ENCODE measurements around the gene UBL3. TPM values are rescaled to one million over a fixed set of nuclear protein-coding genes. Genes with fewer than 3 reads are reported as not detected.

The UBL3 gene
- polyA plus RNA-seq, 1 donor (not counting 4 experiments of a cell fraction or from before 2014, with no cell fraction given): 10.5 TPM

- H4K20me1 ChIP-seq (ENCODE audit: control insufficient read depth, extremely low read depth, insufficient read depth, low read length): no peaks in the 10 kb centered on the region
- no peak overlapping the region for H2AFZ ChIP-seq (ENCODE audit: control insufficient read depth, low read length)
- no peaks in the 10 kb centered on the region for H3K27me3 ChIP-seq (ENCODE audit: control insufficient read depth, extremely low read depth, insufficient read depth, low read length)
- H3K36me3 ChIP-seq (ENCODE audit: control insufficient read depth in 2 of 2, extremely low read depth in 1 of 2, insufficient read depth in 2 of 2, low read length in 2 of 2): no peaks in the 10 kb centered on the region
- H3K9me1 ChIP-seq (ENCODE audit: control insufficient read depth, extremely low read depth, insufficient read depth, low read length): no peaks in the 10 kb centered on the region
- FAIRE-seq (no peak), DNase-seq (ENCODE audit: low read depth, low spot score) (no peak)
- H3K4me3 ChIP-seq (ENCODE audit: control insufficient read depth in 2 of 3, extremely low read depth in 1 of 3, insufficient read depth in 2 of 3, low read depth in 1 of 3, low read length in 3 of 3): no peak overlapping the region
- H3K4me1 ChIP-seq (ENCODE audit: control insufficient read depth, extremely low read depth, insufficient read depth, low read length): no peaks in the 10 kb centered on the region
- no peak overlapping the region for H3K4me2 ChIP-seq (ENCODE audit: control insufficient read depth, extremely low read depth, insufficient read depth, low read depth, low read length)
- no peak overlapping the region for H3K9ac ChIP-seq (ENCODE audit: control insufficient read depth, extremely low read depth, insufficient read depth, low read length)
- H3K79me2 ChIP-seq (ENCODE audit: control insufficient read depth, insufficient read depth, low read length): no peaks in the 10 kb centered on the region
- dilution Hi-C loops (cut with MboI; ENCODE audit: extremely low pct_ligation_motif_present, low sequenced_read_pairs): no loop called here
- no peak overlapping the region for H3K27ac ChIP-seq (ENCODE audit: control insufficient read depth, insufficient read depth, low read length)
- H3K9me3 ChIP-seq (ENCODE audit: control insufficient read depth, low read depth, low read length): no peaks in the 10 kb centered on the region
- TF ChIP-seq EZH2 (IDR thresholded peaks at IDR 0.05; ENCODE audit: low read length) (no peak), CTCF (optimal IDR thresholded peaks at IDR 0.05 in 1 of 3, IDR thresholded peaks at IDR 0.05 in 1 of 3, conservative IDR thresholded peaks at IDR 0.05 in 1 of 3; ENCODE audit: extremely low read depth in 1 of 3, insufficient read depth in 2 of 3, low read length in 3 of 3) (no peak)
These were observed 27.7 kb upstream of the UBL3 start for GRCh38 chr13:29878101-29878500.

GRCh38 chr13:29877456-29878078 lies 27.1 kb upstream of the UBL3 start:
- no peaks in the 10 kb centered on the region for H3K36me3 ChIP-seq (ENCODE audit: control insufficient read depth in 2 of 2, extremely low read depth in 1 of 2, insufficient read depth in 2 of 2, low read length in 2 of 2)
- no peak overlapping the region for H3K9ac ChIP-seq (ENCODE audit: control insufficient read depth, extremely low read depth, insufficient read depth, low read length)
- dilution Hi-C loops (cut with MboI; ENCODE audit: extremely low pct_ligation_motif_present, low sequenced_read_pairs): no loop called here
- H3K9me1 ChIP-seq (ENCODE audit: control insufficient read depth, extremely low read depth, insufficient read depth, low read length): no peaks in the 10 kb centered on the region
- H3K27ac ChIP-seq (ENCODE audit: control insufficient read depth, insufficient read depth, low read length): no peak overlapping the region
- TF ChIP-seq EZH2 (IDR thresholded peaks at IDR 0.05; ENCODE audit: low read length) (no peak), CTCF (optimal IDR thresholded peaks at IDR 0.05 in 1 of 3, IDR thresholded peaks at IDR 0.05 in 1 of 3, conservative IDR thresholded peaks at IDR 0.05 in 1 of 3; ENCODE audit: extremely low read depth in 1 of 3, insufficient read depth in 2 of 3, low read length in 3 of 3) (no peak)
- H2AFZ ChIP-seq (ENCODE audit: control insufficient read depth, low read length): no peak overlapping the region
- H3K79me2 ChIP-seq (ENCODE audit: control insufficient read depth, insufficient read depth, low read length): no peaks in the 10 kb centered on the region
- no peaks in the 10 kb centered on the region for H3K27me3 ChIP-seq (ENCODE audit: control insufficient read depth, extremely low read depth, insufficient read depth, low read length)
- H4K20me1 ChIP-seq (ENCODE audit: control insufficient read depth, extremely low read depth, insufficient read depth, low read length): no peaks in the 10 kb centered on the region
- H3K9me3 ChIP-seq (ENCODE audit: control insufficient read depth, low read depth, low read length): no peaks in the 10 kb centered on the region
- no peaks in the 10 kb centered on the region for H3K4me1 ChIP-seq (ENCODE audit: control insufficient read depth, extremely low read depth, insufficient read depth, low read length)
- H3K4me3 ChIP-seq (ENCODE audit: control insufficient read depth in 2 of 3, extremely low read depth in 1 of 3, insufficient read depth in 2 of 3, low read depth in 1 of 3, low read length in 3 of 3): no peak overlapping the region
- H3K4me2 ChIP-seq (ENCODE audit: control insufficient read depth, extremely low read depth, insufficient read depth, low read depth, low read length): no peak overlapping the region
- DNase-seq (ENCODE audit: low read depth, low spot score): no peak
- peak; percentile 9 for FAIRE-seq
